Ovary (tissue), 9 donors: Measurements from ENCODE around the gene ZNF358. TPM values are rescaled to one million over a fixed set of nuclear protein-coding genes. Genes with fewer than 3 reads are reported as not detected.

Source experiments
- DNase-seq, 5 donors: peaks; one replicate each; pipeline ENCODE4 v3.0.0-alpha.2; 2019 to 2020
- H3K27ac ChIP-seq, 2 donors: fragments of 200-600 bp; one replicate each; pipeline versions ENCODE4 v1.5.1 to v1.8.0; 2019 to 2022
- H3K27me3 ChIP-seq: fragments of 200-600 bp; one replicate; pipeline ENCODE4 v1.8.0; 2022
- H3K36me3 ChIP-seq: fragments of 200-600 bp; sonication (generic); one replicate; pipeline ENCODE4 v1.5.1; 2019
- H3K4me1 ChIP-seq: one replicate; pipeline ENCODE4 v1.8.1; 2013; ENCODE audit warnings: mild to moderate bottlenecking, moderate library complexity; ENCODE audit not compliant: insufficient read depth
- H3K4me3 ChIP-seq: fragments of 200-600 bp; sonication (generic); one replicate; pipeline ENCODE4 v1.5.1; 2017
- H3K9me3 ChIP-seq, 2 donors: fragments of 200-600 bp in 1 of 2; sonication (generic) in 1 of 2; one replicate each; pipeline versions ENCODE4 v1.5.1 to v1.8.1; 2013 to 2019; ENCODE audit warnings: mild to moderate bottlenecking in 1 of 2, moderate library complexity in 1 of 2
- EP300 ChIP-seq: sonication (generic); formaldehyde crosslinking; IDR thresholded peaks from one replicate; pipeline ENCODE4 v1.6.1; 2017; ENCODE audit warnings: antibody characterized with exemption
- POLR2A ChIP-seq: fragments of 450-650 bp; IDR thresholded peaks from one replicate; pipeline ENCODE4 v1.6.1; 2017; ENCODE audit warnings: antibody characterized with exemption, mild to moderate bottlenecking, moderate library complexity
- WGBS, 3 donors: extraction: QIAGEN DNeasy Blood & Tissue Kit in 1 of 3; methylation state at CpG; one replicate each; pipeline versions ENCODE4 v1.1.5 to v1.1.7; 2013 to 2017; 5-methylcytosine and 5-hydroxymethylcytosine counted together
- intact Hi-C, 4 donors: fragments of 100-400 bp; cut with DNase I; formaldehyde crosslinking; loops; one replicate each; pipeline versions ENCODE4 v1.11.0 to v1.15.1; 2022 to 2023
- polyA plus RNA-seq, 2 donors: library from polyadenylated mRNA; stranded (reverse); fragments of 200-250 nt in 1 of 2; fragments of 350-450 nt in 1 of 2; fragmentation: Illumina TruSeq in 1 of 2; extraction: RNeasy Lipid Tissue Mini Kit (QIAGEN cat#74804) in 1 of 2; gene quantifications; one replicate each; pipeline ENCODE4 v1.2.3, GENCODE V29; 2013 to 2014
- total RNA-seq, 7 donors: library from RNA; depleted of rRNA in 2 of 7; stranded (reverse); fragments of >200 nt in 2 of 7; fragmentation: NEBNext Ultra II Directional in 3 of 7; extraction: Animal tissue kit (Norgen Biotek cat#: 25700) in 3 of 7; gene quantifications; one replicate each; pipeline versions ENCODE4 v1.1.0 to v1.2.4, GENCODE V29; 2016 to 2023
- TF ChIP-seq, protein P1 (sequence below), 3 donors: fragments of 450-650 bp in 2 of 3; fragments of 200-600 bp in 1 of 3; IDR thresholded peaks; one replicate each; pipeline versions ENCODE4 v1.5.1 to v1.8.0; 2016 to 2022; ENCODE audit warnings: antibody characterized with exemption in 3 of 3, mild to moderate bottlenecking in 1 of 3
- donor health status: DM: no; HTN: no; CAD: no; lungs with moderate emphysema.
- donor health status: DM: no; HTN: no; CAD: no.
- donor health status: Bipolar disorder and iron deficiency.
- donor health status: DM: yes; HTN: yes; CAD: no.
- donor health status: DM: no; HTN: no; CAD: no.
- donor health status: DM: yes; HTN: yes; CAD: no.

The ZNF358 gene
- total and polyA plus RNA-seq, 9 donors, result 9.2 to 112 (median 88.2) TPM

DNA sequence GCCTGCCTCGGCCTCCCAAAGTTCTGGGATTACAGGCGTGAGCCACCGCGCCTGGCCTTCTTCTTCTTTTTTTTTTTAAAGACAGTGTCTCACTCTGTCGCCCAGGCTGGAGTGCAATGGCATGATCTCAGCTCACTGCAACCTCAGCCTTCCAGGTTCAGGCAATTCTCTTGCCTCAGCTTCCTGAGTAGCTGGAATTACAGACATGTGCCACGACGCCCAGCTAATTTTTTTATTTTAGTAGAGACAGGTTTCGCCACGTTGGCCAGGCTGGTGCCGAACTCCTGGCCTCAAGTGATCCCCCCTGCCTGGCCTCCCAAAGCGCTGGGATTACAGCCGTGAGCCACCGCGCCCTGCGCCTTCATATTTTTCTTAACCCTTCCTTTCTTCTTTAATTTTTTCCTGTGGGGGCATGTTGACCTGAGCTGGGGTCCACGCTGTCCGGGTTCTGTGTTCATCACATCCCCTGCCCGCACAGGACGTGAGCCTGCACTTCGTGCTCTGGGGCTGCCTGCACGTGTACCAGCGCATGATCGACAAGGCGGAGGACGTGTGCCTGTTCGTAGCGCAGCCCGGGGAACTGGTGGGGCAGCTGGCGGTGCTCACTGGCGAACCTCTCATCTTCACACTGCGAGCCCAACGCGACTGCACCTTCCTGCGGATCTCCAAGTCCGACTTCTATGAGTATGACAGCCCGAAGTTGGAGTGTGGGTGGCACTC lies 33.7 kb downstream of the ZNF358 start:
- DNase-seq, result peak in 3 of 5 donors; percentile 15 to 43 (median 28)
- no peaks in the 10 kb centered on the region for H3K27me3 ChIP-seq
- WGBS, 3 donors, result 87 to 92% (median 89%) methylated on average over 36 of the region's 36 CpGs
- no peaks in the 10 kb centered on the region for H3K9me3 ChIP-seq
- H3K4me3 ChIP-seq, result no peak overlapping the region
- H3K36me3 ChIP-seq, result no peaks in the 10 kb centered on the region
- H3K4me1 ChIP-seq, result no peaks in the 10 kb centered on the region
- intact Hi-C loops, result loop anchor here in 2 of 4 donors (10.0 kb wide), 2 partner anchors 155 to 195 kb away; no protein-coding TSS in a partner anchor
- H3K27ac ChIP-seq, result no peak overlapping the region
- TF ChIP-seq POLR2A, result no peak
- TF ChIP-seq, protein P1, sequence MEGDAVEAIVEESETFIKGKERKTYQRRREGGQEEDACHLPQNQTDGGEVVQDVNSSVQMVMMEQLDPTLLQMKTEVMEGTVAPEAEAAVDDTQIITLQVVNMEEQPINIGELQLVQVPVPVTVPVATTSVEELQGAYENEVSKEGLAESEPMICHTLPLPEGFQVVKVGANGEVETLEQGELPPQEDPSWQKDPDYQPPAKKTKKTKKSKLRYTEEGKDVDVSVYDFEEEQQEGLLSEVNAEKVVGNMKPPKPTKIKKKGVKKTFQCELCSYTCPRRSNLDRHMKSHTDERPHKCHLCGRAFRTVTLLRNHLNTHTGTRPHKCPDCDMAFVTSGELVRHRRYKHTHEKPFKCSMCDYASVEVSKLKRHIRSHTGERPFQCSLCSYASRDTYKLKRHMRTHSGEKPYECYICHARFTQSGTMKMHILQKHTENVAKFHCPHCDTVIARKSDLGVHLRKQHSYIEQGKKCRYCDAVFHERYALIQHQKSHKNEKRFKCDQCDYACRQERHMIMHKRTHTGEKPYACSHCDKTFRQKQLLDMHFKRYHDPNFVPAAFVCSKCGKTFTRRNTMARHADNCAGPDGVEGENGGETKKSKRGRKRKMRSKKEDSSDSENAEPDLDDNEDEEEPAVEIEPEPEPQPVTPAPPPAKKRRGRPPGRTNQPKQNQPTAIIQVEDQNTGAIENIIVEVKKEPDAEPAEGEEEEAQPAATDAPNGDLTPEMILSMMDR (IDR thresholded peaks at IDR 0.05), result no peak
- no peak for TF ChIP-seq EP300

DNA sequence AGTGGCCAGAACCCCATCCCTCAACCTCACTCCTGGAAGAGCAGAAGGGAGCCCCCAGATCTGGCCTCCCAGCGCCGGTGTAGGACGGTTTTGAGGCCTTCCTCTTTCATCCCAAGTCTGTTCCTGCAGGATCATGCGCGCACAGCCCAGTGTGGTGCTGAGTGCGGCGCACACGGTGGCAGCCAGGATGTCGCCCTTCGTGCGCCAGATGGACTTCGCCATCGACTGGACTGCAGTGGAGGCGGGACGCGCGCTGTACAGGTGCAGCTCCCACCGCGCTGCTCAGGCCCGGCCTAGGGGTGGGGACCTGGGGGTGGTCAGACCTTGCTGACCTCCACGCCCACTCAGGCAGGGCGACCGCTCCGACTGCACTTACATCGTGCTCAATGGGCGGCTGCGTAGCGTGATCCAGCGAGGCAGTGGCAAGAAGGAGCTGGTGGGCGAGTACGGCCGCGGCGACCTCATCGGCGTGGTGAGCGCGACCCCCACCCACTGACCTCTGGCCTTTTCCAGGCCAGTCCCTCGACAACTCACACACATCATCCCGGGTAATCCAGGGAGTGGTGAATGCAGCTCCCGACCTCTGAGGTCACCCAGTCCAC lies 34.4 kb downstream of the ZNF358 start:
- H3K4me3 ChIP-seq, result no peak overlapping the region
- DNase-seq, result peak in 4 of 5 donors; percentile 29 to 62 (median 55)
- no peak overlapping the region for H3K27ac ChIP-seq
- intact Hi-C loops, result no loop called here
- no peaks in the 10 kb centered on the region for H3K27me3 ChIP-seq
- 90 to 93% (median 90%) methylated on average over 41 of the region's 41 CpGs for WGBS, 3 donors
- TF ChIP-seq, protein P1 (IDR thresholded peaks at IDR 0.05), result no peak
- no peak for TF ChIP-seq EP300
- TF ChIP-seq POLR2A, result no peak
- H3K4me1 ChIP-seq, result no peaks in the 10 kb centered on the region
- no peaks in the 10 kb centered on the region for H3K36me3 ChIP-seq
- no peaks in the 10 kb centered on the region for H3K9me3 ChIP-seq

DNA sequence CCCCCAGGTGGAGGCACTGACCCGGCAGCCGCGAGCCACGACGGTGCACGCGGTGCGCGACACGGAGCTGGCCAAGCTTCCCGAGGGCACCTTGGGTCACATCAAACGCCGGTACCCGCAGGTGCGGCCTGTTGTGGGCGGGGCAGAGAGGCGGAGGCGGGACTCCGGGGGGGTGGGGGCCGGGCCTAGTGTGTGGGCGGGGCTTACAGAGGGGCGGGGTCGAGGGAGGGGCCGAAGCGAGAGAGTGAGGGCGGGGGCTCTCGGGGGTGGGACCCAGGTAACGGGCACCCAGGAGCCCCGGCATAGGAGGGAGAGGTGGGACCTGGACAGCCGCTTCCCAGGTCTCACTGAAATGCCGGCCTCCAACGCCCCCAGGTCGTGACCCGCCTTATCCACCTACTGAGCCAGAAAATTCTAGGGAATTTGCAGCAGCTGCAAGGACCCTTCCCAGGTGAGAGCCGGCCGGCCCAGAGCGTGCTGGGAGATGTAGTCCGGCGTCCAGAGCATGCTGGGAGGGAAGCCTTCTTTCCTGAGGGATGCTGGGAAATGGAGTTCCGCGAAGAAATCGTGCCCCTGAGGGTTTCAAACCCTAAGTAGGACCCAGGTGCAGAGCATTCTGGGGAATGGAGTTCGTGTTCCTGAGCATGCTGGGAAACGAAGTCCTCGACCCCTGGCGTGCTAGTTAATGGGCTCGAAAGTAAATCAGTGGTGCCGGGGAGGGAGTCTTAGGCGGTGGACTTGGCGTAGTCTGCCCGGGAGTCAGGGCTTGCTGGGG lies 35.3 kb downstream of the ZNF358 start:
- DNase-seq, result peak; percentile 78 to 85 (median 78)
- WGBS, 3 donors, result 18 to 30% (median 26%) methylated on average over 27 to 51 of the region's 51 CpGs
- Histone ChIP-seq H3K36me3 (no peaks in the 10 kb centered on the region), H3K9me3 (no peaks in the 10 kb centered on the region), H3K27ac (no peak overlapping the region), H3K4me1 (no peaks in the 10 kb centered on the region), H3K4me3 (no peak overlapping the region), H3K27me3 (no peaks in the 10 kb centered on the region)
- TF ChIP-seq EP300 (no peak), POLR2A (no peak)
- TF ChIP-seq, protein P1 (IDR thresholded peaks at IDR 0.05), result no peak
- intact Hi-C loops, result no loop called here

DNA sequence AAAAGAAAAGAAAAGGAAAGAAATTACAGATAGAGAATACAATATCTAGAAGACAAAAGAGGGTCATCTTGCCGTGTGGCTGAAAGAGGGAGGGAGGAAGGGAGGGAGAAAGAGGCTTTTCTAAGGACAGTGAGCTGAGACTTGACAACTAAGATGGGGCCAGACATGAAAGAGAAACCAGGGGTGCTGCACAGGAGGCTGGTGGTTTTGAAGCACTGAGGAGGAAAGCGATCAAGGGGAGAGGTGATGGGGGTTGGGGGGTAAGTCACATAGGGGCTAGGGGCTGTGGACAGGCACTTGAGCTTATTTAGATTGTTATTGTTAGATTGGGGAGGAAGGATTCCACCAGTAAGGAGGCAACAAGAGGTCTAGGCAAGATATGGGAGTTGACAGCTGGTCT lies 36.9 kb downstream of the ZNF358 start:
- Histone ChIP-seq H3K4me1 (no peaks in the 10 kb centered on the region), H3K36me3 (no peaks in the 10 kb centered on the region), H3K4me3 (no peak overlapping the region), H3K27ac (no peak overlapping the region), H3K27me3 (no peaks in the 10 kb centered on the region), H3K9me3 (no peaks in the 10 kb centered on the region)
- intact Hi-C loops, result no loop called here
- 48 to 91% (median 78%) methylated on average over 2 of the region's 2 CpGs for WGBS, 3 donors
- DNase-seq, result no peak
- TF ChIP-seq EP300, result no peak
- TF ChIP-seq, protein P1 (IDR thresholded peaks at IDR 0.05), result no peak
- TF ChIP-seq POLR2A, result no peak
